Epithelial cell of proximal tubule (primary cell): Measurements from ENCODE around the gene WDCP. TPM values are rescaled to one million over a fixed set of nuclear protein-coding genes. Genes with fewer than 3 reads are reported as not detected.
A peak's percentile ranks its signal among the peaks of the same experiment; 100 is the strongest.
"Not testable (repeated sequence)": the region's sequence is repeated elsewhere in the genome, so short reads cannot be mapped to it uniquely, and the experiment has no call there.

ENCODE experiments used
- DNase-seq: peaks from one replicate; pipeline ENCODE4 v3.0.0-alpha.2; 2011; ENCODE audit warnings: low read depth
- H3K4me3 ChIP-seq: 2 replicates; pipeline ENCODE4 v1.5.1; 2011; ENCODE audit warnings: low read depth, mild to moderate bottlenecking, low read length
- total RNA-seq: library from RNA; depleted of rRNA; stranded (reverse); fragments of >200 nt; gene quantifications from 2 replicates; pipeline ENCODE4 v1.2.3, GENCODE V29; 2015
- TF ChIP-seq, protein P1 (sequence below): conservative IDR thresholded peaks from 2 replicates; pipeline ENCODE4 v1.5.1; 2012; ENCODE audit warnings: low read depth, mild to moderate bottlenecking, low read length

Gene WDCP
- total RNA-seq, 1 donor from 2014 or later = 7.7 TPM

DNA sequence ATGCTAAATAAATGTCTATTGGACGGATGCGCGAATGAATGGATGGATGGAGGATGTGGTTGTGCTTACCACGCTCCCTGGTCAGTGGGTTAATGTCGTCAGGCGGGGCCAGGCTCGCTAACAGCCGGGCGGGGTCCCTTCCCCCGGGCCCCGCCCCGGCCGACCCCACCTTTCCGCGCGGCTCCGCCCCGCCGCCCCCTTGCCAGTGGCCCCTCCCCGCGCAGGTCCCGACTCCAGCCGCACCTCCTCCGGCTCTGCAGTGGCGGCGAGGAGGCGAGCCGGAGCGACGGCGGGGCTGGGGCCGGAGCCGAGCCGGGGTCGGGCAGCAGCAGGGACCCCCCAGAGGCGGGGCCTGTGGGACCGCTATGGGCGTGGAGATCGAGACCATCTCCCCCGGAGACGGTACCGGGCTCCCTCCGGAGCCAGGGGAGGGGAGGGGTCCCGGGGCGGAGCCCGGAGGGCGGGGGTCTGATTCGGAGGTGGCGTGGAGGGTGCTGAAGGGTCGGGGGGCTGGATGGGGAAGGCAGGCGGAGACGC is 2.4 kb upstream of the WDCP start, which contains the start of gene FKBP1B:
Gene FKBP1B, plus strand, starts transcription at position 257 of the 537 bp plus-strand sequence. Its CDS starts 109 bp downstream, at position 366.
- TF ChIP-seq, protein P1, sequence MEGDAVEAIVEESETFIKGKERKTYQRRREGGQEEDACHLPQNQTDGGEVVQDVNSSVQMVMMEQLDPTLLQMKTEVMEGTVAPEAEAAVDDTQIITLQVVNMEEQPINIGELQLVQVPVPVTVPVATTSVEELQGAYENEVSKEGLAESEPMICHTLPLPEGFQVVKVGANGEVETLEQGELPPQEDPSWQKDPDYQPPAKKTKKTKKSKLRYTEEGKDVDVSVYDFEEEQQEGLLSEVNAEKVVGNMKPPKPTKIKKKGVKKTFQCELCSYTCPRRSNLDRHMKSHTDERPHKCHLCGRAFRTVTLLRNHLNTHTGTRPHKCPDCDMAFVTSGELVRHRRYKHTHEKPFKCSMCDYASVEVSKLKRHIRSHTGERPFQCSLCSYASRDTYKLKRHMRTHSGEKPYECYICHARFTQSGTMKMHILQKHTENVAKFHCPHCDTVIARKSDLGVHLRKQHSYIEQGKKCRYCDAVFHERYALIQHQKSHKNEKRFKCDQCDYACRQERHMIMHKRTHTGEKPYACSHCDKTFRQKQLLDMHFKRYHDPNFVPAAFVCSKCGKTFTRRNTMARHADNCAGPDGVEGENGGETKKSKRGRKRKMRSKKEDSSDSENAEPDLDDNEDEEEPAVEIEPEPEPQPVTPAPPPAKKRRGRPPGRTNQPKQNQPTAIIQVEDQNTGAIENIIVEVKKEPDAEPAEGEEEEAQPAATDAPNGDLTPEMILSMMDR = no peak
- DNase-seq = no peak

DNA sequence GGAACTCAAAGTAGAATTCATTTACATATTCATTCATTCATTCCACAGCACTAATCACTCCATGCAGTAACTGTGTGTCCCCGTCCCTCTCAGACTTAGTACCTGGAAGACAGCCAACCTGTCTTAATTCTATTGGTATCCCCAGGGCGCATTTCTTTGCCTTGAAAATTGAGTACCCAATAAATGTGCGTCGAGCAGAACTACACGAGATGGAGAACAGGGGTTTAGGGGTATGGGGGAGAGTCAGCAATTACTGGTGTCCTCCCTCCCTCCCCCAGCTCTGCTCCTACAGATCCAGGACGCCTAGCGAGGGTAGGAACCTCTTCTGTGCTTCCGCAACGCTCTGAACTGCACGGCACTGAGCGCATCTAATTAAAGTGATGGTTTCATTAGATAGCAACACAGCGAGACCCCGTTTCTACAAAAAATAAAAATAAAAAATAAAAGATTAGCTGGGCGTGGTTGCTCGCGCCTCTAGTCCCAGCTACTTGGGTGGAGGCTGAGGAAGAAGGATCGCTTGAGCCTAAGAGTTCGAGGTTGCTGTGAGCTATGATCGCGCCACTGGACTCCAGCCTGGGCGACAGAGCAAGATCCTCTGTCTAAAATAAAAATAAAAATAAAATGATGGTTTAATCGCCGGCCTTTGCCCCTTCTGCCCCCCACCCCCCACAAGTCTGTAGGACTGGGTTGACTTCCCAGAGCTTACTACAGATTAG is 1.7 kb upstream of the WDCP start:
- peak overlapping the region; percentile 78 for H3K4me3 ChIP-seq
- TF ChIP-seq, protein P1 = no peak
- no peak for DNase-seq

More for the DNA sequence above, 2.4 kb upstream of the WDCP start, which contains the start of gene FKBP1B:
- H3K4me3 ChIP-seq = peak within 1 kb of the TSS; percentile 78

GRCh38 chr2:24047703-24048033 is 477 bp upstream of the WDCP start:
- DNase-seq = no peak
- peak overlapping the region; percentile 10 for H3K4me3 ChIP-seq
- TF ChIP-seq, protein P1 = no peak

- TF ChIP-seq, protein P1 = no peak
- no peak for DNase-seq
- H3K4me3 ChIP-seq = peak overlapping the region; percentile 66
Measured at GRCh38 chr2:24046599-24046929, 627 bp downstream of the WDCP start.

DNA sequence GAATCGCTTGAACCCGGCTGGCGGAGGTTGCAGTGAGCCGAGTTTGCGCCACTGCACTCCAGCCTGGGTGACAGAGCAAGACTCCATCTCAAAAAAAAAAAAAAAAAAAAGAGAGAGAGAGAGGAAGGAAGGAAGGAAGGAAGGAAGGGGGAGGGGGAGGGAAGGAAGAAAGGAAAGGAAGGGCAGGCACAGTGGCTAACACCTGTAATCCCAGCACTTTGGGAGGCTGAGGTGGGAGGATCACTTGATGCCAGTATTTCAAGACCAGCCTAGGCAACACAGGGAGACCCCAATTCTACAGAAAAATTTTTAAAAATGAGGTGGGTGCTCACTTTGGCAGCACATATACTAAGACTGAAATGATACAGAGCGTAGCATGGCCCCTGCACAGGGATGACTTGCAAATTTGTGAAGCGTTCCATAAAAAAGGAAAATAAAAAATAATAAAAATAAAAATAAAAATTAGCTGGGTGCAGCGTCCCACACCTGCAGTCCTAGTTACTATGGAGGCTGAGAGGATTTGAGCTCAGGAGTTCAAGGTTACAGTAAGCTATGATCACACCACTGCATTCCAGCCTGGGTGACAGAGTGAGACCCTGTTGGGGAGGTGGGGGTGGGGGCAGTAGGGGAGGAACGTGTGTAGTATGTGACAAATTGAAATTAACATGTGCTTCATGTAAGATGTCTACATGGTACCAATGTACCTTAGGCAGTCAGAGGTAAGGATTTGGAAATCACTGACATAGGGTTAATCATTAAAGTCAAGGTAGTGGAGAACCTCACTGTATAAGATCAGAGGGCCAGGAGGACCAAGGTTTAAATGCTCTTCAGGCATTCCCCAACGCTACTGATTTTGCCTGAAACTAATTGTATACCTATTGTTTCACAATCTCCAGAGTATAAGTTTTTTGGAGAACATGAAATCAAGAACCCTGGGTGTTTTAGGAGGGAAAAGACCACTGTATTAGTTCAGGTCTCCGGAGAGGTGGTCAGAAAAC is 1.4 kb downstream of the WDCP start:
- TF ChIP-seq, protein P1 = no peak
- H3K4me3 ChIP-seq = peak overlapping the region; percentile 66
- DNase-seq = no peak

DNA sequence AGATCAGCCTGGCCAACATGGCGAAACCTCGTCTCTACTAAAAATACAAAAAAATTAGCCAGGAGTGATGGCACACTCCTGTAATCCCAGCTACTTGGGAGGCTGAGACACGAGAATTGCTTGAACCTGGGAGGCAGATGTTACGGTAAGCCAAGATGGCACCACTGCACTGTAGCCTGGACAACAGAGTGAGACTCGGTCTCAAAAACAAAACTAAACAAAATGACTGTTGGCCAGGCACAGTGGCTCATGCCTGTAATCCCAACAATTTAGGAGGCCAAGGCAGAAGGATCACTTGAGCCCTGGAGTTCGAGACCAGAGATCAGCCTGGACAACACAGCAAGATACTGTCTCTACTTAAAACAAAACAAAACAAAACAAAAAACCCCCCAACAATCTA is 4.1 kb downstream of the WDCP start:
- not testable (repeated sequence) for DNase-seq, H3K4me3 ChIP-seq

GRCh38 chr2:24040511-24040910 is 6.7 kb downstream of the WDCP start:
- DNase-seq = no peak
- no peak overlapping the region for H3K4me3 ChIP-seq
- TF ChIP-seq, protein P1 = no peak
